GM18909 (cell line): ENCODE data around the gene VN1R4.
"Not testable (repeated sequence)": the region's sequence is repeated elsewhere in the genome, so short reads cannot be mapped to it uniquely, and the experiment has no call there.

Experiments
- ATAC-seq: cut with Tn5 transposase; IDR thresholded peaks from one replicate; pipeline ENCODE4 v1.9.1; 2021; ENCODE audit warnings: mild to moderate bottlenecking; ENCODE audit not compliant: unreplicated experiment, poor library complexity

VN1R4 gene, protein sequence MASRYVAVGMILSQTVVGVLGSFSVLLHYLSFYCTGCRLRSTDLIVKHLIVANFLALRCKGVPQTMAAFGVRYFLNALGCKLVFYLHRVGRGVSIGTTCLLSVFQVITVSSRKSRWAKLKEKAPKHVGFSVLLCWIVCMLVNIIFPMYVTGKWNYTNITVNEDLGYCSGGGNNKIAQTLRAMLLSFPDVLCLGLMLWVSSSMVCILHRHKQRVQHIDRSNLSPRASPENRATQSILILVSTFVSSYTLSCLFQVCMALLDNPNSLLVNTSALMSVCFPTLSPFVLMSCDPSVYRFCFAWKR

DNA sequence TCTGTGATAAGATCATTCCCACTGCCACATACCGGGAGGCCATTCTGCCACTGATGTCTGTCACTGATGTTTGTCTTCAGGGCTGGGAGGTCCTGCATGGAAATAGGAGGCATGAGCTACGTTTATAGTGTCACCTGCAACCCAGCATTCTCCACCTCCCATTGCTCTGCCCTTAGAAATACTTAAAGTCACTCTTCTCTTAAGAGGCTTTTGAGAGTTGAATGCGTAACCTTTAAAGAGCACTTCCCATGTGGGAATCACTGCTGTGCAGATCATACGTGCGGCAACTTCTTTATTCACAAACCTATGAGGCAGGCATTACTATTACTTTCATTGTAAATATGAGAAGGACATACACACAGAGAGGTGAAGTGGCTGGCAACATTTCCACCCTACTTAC is at the start of gene VN1R4:
Gene VN1R4, minus strand, starts transcription at position 101 of the 400 bp plus-strand sequence. Its CDS starts 58 bp downstream, at position 43.
- not testable (repeated sequence) for ATAC-seq

DNA sequence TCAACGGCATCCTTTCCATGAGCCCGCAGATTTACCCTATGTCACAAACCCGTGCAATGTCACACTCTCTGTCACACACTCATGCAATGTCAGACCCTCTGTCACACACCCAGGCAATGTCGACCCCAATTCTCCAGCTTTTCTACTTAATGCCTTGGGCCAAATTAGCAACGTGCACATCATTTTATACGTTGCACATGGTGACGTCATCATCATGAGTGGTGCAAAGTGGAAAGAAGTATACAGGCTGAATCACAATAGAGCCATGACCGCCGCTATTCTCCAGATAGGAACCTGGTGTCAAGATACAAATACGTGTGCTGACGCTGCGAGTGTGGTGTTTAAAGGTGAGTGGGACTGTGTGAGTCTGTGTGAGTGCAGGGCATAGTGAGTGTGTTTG is 44.4 kb upstream of the VN1R4 start:
- ATAC-seq = no peak

DNA sequence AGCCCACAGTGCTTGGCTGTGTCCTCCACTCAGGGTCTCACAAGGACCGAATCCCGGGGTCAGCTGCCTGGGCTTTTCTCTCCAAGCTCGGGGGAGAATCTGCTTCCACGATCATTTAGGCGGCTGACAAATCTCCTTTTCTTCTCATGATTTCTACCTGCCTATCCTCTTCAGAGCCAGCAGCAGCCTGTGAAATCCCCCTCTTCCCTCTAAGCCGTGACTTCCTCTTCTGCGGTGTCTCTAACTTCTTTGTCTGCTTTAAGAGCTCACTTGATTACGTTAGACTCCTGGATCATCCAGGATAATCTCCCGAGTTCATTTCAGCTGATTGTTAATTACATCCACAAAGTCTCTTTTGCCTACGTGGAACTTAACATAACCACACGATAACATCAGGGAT is 43.5 kb upstream of the VN1R4 start:
- no peak for ATAC-seq

DNA sequence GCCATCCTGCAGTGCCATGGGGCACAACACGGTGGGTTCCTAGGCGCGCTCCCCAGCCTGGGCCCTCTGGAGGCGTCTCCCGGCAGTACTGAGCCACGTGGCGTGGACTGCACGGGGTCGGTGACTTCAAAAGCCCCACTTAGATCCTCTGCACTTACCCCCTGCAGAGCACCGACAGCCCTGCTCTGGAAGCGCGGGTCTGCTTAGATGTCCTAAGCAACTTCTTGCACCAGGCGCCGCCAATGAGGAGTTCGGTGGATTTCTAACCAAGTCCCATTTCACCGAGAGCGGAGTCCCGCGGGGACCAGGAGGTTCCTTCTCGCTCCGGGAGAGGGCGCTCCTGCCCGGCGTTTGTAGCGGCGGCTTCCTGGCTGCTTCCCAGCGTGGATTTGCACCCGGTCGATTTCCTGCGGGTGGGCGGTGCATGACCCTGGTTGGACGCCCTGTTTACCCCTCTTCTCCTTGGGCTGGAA is 40.9 kb upstream of the VN1R4 start:
- no peak for ATAC-seq

DNA sequence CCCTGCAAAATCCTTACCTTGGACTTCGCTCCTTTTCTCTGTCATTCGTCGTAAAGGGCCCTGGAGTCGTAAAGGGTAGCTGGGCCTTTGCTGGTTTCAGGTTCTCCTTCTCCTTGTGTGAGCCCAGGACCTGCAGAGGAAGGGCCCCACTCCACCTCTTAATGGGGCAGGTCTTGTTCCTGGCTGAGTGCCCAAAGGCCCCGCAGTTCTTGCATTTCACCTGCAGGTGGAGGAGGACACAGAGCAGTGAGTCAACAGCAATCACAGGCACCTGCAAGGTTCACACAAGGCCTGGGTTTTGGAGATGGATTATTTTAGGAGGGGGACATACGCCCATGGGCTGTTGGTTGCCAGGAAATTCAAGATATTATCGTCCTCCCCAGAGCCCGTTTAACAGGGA is 33.8 kb upstream of the VN1R4 start:
- ATAC-seq = not testable (repeated sequence)

DNA sequence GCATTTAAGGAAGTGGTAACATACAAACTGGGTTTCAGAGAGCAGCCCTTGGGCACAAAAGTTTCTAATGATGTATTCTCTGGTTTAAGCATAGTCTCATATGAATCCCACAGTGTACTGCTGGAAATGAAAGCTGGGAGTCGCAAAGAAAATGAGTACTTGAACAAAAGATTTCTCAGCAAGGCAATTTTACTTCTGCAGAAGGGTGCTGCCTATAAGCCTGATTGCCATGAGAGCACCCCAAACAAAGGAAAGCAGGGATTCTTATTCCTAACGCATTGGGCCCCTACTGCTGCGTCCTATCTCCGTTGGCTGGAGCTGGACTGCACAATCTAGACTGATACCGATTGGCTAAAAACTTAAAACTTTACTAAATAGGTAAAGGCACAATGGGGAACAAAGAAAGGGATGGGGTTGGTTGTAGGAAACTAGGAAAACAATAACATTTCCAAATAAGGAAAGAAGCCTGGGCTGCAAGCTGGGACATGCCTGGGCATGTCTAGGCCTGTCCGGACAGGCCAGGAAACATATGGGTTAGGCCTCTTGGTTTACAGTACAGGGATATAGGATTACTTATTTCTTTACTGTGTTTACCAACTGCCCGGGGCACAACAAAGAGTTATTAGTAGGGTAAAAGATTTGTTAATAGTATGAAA is 27.4 kb upstream of the VN1R4 start:
- ATAC-seq = no peak

DNA sequence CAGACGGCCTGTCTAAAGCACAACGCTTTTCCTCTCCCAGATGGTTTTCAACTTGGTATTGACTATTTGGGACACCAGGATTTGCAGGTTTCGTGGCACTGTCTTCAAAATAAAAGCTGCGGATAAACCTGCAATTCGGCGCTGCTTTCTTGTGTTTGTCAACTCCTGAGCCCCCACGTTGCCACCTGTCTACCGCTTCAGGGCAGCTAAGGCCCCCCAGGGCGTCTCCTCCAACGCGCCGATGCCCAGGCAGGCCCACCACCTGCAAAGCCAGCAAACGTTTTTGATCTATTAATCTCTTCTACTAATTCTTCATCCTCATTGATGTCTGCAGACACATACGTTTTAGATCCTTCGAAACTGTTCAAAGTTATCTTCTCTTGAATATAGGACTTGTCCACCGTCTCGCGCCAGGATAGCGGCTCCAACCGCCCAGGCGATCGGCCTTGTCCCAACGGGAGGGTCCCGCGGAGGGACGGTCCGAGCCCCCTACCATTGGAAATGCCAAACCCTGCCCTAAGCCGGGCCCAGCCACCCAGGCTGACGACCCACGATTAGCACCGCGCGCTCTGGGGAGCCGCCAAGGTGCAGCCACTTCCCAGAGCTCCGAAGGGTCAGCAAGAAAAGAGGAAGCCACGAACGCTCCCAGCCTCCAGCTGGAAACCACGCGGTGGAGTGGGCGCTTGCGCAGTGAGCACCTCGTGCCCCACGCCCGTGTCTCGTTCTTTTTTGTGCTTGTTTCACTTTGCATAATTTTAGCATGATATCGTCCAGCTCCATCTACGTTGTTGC is 23.4 kb upstream of the VN1R4 start:
- ATAC-seq = no peak

DNA sequence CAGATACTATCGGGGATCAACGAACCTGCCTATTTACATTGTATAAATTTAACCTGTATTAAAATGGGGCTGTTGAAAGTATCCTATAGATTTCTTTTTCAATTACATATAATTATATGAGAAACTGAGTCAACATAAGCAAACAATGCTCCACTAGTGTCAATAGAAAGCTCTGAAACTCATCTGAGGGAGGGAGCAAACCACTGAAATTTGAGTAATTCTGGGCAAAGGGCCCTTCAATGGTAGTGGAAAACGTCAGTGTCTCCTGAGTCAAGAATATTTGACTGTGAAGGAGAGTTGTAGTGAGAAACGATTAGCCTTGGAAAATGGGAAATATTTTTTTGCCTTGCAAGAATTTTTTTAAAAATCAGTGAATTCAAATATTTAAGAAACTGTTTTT is 17.6 kb upstream of the VN1R4 start:
- ATAC-seq = no peak

DNA sequence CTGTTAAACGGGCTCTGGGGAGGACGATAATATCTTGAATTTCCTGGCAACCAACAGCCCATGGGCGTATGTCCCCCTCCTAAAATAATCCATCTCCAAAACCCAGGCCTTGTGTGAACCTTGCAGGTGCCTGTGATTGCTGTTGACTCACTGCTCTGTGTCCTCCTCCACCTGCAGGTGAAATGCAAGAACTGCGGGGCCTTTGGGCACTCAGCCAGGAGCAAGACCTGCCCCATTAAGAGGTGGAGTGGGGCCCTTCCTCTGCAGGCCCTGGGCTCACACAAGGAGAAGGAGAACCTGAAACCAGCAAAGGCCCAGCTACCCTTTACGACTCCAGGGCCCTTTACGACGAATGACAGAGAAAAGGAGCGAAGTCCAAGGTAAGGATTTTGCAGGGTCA is 14.4 kb upstream of the VN1R4 start:
- ATAC-seq = not testable (repeated sequence)

DNA sequence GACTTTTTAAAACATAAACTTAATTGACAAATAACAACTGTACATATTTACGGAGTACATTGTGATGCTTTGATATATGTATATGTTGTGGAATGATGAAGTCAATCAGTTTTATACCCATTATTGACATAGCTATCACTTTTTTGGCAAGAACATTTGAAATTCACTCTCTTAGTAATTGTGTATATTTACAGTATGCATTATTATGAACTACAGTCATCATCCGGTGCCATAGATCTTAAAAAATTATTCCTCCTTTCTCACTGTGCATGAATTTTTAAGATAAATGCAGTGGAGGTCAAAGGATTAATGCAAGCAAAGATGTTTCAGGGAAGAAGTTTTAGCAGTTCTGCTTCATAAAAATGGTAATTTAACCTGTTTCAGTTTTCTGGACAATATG is 8.0 kb upstream of the VN1R4 start:
- no peak for ATAC-seq

DNA sequence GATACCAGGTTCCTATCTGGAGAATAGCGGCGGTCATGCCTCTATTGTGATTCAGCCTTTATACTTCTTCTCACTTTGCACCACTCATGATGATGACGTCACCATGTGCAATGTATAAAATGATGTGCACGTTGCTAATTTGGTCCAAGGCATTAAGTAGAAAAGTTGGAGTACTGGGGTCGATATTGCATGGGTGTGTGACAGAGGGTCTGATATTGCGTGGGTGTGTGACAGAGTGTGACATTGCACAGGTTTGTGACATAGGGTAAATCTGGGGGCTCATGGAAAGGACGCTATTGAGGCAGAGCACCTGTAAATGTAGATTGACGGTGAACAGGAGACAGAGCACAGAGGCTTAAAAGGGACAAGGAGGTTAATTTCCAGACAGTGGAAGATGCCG is 4.5 kb upstream of the VN1R4 start:
- no peak for ATAC-seq

DNA sequence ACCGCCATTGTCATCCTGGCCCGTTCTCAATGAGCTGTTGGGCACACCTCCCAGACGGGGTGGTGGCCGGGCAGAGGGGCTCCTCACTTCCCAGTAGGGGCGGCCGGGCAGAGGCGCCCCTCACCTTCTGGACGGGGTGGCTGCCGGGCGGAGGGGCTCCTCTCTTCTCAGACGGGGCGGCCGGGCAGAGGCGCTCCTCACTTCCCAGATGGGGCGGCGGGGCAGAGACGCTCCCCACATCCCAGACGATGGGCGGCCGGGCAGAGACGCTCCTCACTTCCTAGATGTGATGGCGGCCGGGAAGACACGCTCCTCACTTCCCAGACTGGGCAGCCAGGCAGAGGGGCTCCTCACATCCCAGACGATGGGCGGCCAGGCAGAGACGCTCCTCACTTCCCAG is 2.3 kb upstream of the VN1R4 start:
- ATAC-seq = not testable (repeated sequence)

DNA sequence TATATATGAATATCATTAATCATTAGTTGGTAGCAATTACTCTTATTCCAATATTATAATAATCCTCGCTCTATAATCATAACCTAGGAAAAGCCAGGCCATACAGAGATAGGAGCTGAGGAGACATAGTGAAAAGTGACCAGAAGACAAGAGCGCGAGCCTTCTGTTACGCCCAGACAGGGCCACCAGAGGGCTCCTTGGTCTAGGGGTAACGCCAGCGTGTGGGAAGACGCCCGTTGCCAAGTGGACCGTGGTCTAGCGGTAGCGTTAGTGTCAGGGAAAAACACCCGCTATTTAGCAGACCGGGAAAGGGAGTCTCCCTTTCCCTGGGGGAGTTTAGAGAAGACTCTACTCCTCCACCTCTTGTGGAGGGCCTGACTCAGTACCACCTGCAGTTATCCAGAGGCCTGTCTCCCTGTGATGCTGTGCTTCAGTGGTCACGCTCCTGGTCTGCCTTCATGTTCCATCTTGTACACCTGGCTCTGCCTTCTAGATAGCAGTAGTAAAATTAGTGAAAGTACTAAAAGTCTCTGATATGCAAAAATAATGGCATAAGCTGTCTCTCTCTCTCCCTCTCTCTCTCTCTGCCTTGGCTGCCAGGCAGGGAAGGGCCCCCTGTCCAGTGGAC is 9.7 kb downstream of the VN1R4 start, which contains the start of gene VN1R2:
Gene VN1R2, plus strand, starts transcription at position 578 of the 628 bp plus-strand sequence. CDS start 84 bp downstream, outside the sequence.
- ATAC-seq = not testable (repeated sequence)

DNA sequence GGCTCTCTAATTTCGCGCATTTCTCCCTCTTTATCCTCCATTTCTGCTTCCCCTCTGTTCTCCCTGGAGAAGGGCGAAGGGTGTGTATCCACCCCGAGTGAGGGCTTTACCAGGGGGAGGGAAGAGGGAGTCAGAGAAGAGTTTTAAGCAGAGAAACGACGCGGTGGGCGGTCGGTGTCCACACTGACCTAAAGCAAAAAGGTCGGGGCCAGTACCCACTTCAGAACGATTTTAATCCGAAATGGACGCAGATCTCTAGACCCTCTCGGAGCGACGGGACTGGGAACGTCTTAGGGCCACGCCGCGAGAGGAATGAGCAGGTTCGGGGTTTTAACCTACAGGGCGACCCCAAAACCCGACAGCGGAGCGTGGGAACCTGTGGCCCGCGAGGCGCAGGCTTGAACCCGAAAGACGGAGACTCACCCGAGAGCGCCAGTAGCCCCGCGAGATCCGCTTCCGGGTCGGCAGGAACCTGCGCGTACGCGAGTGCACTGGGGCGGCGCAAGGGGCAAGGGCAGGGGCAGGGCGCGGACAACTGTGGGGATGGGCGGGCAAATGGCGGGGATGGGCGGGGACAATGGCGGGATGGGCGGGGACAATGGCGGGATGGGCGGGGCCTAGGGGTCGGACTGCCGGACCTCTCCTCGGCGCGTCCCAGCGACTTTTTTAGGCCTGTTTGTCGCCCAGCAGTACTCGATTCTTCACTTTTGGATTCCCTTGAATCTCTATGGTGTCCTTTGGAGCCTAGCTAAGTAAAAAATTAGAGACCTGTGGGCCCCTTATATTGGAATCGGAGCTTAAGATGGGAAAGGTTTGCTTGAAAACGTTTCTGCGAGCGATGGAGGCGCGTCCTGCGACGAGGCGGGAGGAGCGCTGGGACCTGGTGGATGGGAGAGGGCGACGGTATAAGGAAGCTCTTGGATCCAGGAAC is 12.8 kb downstream of the VN1R4 start, which contains the start of gene ZNF677:
Gene ZNF677, minus strand, starts transcription at position 463 of the 931 bp plus-strand sequence. CDS start 3,323 bp downstream, outside the sequence.
- no peak for ATAC-seq

DNA sequence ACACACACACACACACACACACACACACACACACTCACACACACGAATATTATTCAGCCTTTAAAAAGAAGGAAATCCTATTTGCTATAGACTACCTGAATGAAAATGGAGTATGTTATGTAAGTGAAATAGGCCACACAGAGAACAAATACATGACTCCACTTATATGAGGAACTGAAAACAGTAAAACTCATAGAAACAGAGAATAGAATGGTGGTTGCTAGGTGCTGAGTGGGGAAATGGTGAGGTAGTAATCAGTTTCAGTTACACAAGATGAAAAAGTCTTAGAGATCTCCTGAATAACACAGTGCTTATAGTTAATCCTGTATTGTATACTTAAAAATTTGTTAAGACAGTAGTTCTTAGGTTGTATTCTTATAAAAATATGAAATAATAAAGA is 21.0 kb downstream of the VN1R4 start:
- ATAC-seq = no peak

DNA sequence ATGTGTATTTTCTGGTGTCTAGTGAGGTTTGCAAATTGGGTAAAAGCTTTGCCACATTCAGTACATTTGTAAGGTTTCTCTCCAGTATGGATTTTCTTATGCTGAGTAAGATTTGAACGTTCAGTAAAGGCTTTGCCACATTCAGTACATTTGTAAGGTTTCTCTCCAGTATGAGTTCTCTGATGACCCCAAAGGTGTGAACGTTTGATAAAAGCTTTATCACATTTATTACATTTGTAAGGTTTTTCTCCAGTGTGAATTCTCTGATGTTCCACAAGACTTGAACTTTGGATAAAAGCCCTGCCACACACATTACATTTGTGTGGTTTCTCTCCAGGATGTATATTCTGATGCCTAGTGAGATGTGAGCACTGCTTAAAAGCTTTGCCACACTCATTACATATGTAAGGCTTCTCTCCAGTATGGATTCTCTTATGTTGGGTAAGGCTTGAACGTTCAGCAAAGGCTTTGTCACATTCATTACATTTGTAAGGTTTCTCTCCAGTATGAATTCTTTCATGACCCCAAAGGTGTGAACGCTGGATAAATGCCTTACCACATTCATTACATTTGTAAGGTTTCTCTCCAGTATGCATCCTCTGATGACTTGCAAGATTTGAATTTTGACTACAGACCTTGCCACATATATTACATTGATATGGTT is 30.3 kb downstream of the VN1R4 start:
- ATAC-seq = no peak

DNA sequence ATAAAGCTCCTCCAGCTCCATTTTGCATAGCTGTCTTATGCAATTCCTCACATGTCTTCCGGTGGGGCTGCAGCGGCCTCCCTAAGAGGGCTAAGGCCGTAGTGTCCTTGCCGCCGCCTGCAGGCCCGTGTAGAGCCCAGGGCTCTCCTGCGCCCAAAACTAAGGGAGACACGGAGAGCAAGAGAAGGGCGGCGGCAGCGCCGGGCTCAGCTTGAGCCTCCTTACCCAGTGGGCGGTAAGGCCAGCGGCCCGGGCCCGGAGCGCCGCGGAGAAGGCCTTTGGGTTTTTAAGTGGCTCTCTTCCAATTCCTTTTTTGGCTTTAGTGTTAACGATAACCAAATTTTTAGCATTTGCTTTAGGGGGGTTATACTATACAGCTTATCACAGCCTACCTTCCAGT is 42.9 kb downstream of the VN1R4 start:
- ATAC-seq = no peak

DNA sequence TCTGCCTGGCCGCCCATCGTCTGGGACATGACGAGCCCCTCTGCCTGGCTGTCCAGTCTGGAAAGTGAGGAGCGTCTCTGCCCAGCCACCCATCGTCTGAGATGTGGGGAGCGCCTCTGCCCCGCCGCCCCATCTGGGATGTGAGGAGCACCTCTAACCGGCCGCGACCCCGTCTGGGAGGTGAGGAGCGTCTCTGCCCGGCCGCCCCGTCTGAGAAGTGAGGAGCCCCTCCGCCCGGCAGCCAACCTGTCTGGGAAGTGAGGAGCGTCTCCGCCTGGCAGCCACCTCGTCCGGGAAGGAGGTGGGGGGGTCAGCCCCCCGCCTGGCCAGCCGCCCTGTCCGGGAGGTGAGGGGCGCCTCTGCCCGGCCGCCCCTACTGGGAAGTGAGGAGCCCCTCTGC is 44.8 kb downstream of the VN1R4 start:
- not testable (repeated sequence) for ATAC-seq
